ENCODE results near the gene STK32B.

Gene STK32B

DNA sequence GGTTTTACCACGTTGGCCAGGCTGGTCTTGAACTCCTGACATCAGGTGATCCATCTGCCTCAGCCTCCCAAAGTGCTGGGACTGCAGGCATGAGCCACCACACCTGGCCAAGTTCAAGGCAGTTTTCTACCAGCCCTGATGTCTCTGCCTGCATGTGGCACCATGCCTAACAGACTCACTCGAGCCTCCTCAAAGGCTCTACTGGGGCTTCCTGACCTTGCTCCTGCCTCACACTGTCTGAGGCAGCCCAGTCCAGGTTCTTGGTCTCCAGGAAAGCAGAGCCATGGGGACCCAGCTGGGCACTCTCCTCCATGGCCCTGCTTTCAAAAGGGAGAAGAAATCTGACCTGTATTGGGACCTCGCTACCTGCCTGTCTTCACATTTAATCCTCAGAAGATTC is 370.1 kb downstream of the STK32B start:
- ATAC-seq (ENCODE audit: low read depth) (no peak), DNase-seq (ENCODE audit: low spot score) (no peak)
- H3K27ac ChIP-seq (ENCODE audit: poor library complexity, severe bottlenecking), result no peak overlapping the region
- H3K27me3 ChIP-seq (ENCODE audit: insufficient read depth, poor library complexity, severe bottlenecking), result peaks cover 11% of the 10 kb centered on the region
- TF ChIP-seq, protein P1, sequence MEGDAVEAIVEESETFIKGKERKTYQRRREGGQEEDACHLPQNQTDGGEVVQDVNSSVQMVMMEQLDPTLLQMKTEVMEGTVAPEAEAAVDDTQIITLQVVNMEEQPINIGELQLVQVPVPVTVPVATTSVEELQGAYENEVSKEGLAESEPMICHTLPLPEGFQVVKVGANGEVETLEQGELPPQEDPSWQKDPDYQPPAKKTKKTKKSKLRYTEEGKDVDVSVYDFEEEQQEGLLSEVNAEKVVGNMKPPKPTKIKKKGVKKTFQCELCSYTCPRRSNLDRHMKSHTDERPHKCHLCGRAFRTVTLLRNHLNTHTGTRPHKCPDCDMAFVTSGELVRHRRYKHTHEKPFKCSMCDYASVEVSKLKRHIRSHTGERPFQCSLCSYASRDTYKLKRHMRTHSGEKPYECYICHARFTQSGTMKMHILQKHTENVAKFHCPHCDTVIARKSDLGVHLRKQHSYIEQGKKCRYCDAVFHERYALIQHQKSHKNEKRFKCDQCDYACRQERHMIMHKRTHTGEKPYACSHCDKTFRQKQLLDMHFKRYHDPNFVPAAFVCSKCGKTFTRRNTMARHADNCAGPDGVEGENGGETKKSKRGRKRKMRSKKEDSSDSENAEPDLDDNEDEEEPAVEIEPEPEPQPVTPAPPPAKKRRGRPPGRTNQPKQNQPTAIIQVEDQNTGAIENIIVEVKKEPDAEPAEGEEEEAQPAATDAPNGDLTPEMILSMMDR (IDR thresholded peaks at IDR 0.05; ENCODE audit: poor library complexity, severe bottlenecking), result no peak
- no peaks in the 10 kb centered on the region for H3K36me3 ChIP-seq (ENCODE audit: low read depth)
- H3K9me3 ChIP-seq (ENCODE audit: severe bottlenecking), result no peaks in the 10 kb centered on the region
- H3K4me3 ChIP-seq (ENCODE audit: severe bottlenecking), result no peak overlapping the region
- H3K4me1 ChIP-seq (ENCODE audit: insufficient read depth, poor library complexity, severe bottlenecking), result no peaks in the 10 kb centered on the region

DNA sequence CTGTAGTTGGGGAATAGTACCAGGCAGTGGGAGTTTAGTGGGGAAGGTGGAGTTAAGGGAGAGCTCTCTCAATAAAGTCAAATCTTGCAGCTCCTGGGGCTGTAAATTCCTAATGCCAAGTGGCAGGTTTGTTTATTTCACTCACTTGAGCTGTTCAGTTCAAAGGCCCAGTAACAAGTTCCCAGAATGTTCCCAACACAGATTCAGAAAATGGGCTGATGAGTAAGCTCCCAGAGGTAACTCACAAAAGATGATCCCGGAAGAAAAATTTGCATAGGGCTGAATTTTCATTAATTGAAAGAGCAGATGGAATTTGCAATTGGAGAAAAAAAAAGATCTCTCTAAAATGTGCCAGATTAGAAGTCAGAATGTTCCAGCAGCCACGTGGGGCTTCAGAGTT is 370.9 kb downstream of the STK32B start:
- Histone ChIP-seq H3K27ac (ENCODE audit: poor library complexity, severe bottlenecking) (no peak overlapping the region), H3K4me3 (ENCODE audit: severe bottlenecking) (no peak overlapping the region), H3K36me3 (ENCODE audit: low read depth) (no peaks in the 10 kb centered on the region), H3K27me3 (ENCODE audit: insufficient read depth, poor library complexity, severe bottlenecking) (peaks cover 11% of the 10 kb centered on the region), H3K9me3 (ENCODE audit: severe bottlenecking) (no peaks in the 10 kb centered on the region), H3K4me1 (ENCODE audit: insufficient read depth, poor library complexity, severe bottlenecking) (no peaks in the 10 kb centered on the region)
- TF ChIP-seq, protein P1 (IDR thresholded peaks at IDR 0.05; ENCODE audit: poor library complexity, severe bottlenecking), result no peak
- ATAC-seq (ENCODE audit: low read depth) (no peak), DNase-seq (ENCODE audit: low spot score) (no peak)

DNA sequence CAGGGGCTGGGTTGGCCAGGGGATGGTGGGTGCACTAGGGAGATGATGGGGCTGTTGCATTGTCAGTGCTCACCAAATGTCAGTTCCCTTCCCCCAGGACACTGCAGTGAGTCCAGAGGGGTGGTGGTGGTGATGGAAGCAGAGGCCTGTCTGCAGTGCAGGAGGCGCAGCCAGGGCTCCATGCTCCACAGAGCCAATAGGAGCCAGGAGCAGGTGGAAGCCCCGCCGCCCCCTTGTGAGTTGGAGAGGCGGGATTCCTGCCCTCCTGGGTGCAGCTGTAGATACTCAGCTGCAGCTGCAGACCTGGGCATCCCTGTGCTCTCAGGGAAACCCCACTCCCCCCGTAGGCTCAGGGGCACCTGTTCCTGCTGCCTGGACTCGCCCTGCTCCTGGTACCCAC is 372.4 kb downstream of the STK32B start:
- Histone ChIP-seq H3K36me3 (ENCODE audit: low read depth) (no peaks in the 10 kb centered on the region), H3K4me3 (ENCODE audit: severe bottlenecking) (no peak overlapping the region), H3K27ac (ENCODE audit: poor library complexity, severe bottlenecking) (no peak overlapping the region), H3K9me3 (ENCODE audit: severe bottlenecking) (no peaks in the 10 kb centered on the region), H3K4me1 (ENCODE audit: insufficient read depth, poor library complexity, severe bottlenecking) (no peaks in the 10 kb centered on the region), H3K27me3 (ENCODE audit: insufficient read depth, poor library complexity, severe bottlenecking) (peaks cover 17% of the 10 kb centered on the region)
- ATAC-seq (ENCODE audit: low read depth) (no peak), DNase-seq (ENCODE audit: low spot score) (no peak)
- TF ChIP-seq, protein P1 (IDR thresholded peaks at IDR 0.05; ENCODE audit: poor library complexity, severe bottlenecking), result no peak

DNA sequence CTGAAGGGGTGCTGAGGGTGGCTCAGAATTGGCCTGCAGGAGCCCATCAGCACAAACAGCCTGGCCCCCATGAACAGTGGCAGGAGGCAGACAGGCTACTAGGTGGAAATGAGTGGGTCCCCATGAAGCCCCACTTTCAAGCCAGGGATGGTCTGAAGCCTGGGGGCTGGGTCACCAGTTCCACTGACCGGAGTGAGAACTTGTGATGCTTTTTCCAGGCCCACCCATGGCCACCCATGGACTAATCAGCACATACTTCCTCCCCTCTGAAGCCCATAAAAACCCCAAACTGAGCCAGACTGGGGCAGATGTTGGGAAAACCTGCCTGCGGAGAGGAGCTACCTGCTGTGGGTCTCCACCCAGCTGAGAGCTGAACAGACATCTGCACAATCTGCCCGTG is 372.9 kb downstream of the STK32B start:
- H3K4me3 ChIP-seq (ENCODE audit: severe bottlenecking), result no peak overlapping the region
- no peaks in the 10 kb centered on the region for H3K36me3 ChIP-seq (ENCODE audit: low read depth)
- no peak for ATAC-seq (ENCODE audit: low read depth)
- no peak for DNase-seq (ENCODE audit: low spot score)
- no peaks in the 10 kb centered on the region for H3K9me3 ChIP-seq (ENCODE audit: severe bottlenecking)
- peaks cover 19% of the 10 kb centered on the region for H3K27me3 ChIP-seq (ENCODE audit: insufficient read depth, poor library complexity, severe bottlenecking)
- TF ChIP-seq, protein P1 (IDR thresholded peaks at IDR 0.05; ENCODE audit: poor library complexity, severe bottlenecking), result no peak
- no peaks in the 10 kb centered on the region for H3K4me1 ChIP-seq (ENCODE audit: insufficient read depth, poor library complexity, severe bottlenecking)
- H3K27ac ChIP-seq (ENCODE audit: poor library complexity, severe bottlenecking), result no peak overlapping the region

DNA sequence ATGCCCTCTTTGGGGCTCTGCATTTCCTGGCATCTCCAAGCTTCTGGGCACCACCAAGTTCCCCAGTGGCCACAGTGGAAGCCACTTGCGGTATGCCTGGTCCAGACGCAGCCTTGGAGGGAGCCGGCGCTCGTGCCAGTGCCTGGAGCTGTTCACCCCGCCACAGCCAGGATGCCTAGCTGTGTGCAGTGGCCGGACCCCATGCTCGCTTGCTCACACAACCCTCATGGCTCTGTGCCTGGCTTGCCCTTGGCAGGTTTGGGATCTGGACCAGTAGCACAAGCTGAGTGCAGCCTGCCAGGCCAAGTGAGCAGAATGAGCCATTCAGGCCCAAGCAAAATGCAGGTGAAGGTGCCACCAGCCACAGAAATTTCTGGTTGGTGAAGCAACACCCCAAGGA is 373.6 kb downstream of the STK32B start:
- no peak overlapping the region for H3K4me3 ChIP-seq (ENCODE audit: severe bottlenecking)
- DNase-seq (ENCODE audit: low spot score) (no peak), ATAC-seq (ENCODE audit: low read depth) (no peak)

More for the DNA sequence above, 373.6 kb downstream of the STK32B start:
- no peaks in the 10 kb centered on the region for H3K4me1 ChIP-seq (ENCODE audit: insufficient read depth, poor library complexity, severe bottlenecking)
- TF ChIP-seq, protein P1 (IDR thresholded peaks at IDR 0.05; ENCODE audit: poor library complexity, severe bottlenecking), result no peak
- H3K27ac ChIP-seq (ENCODE audit: poor library complexity, severe bottlenecking), result no peak overlapping the region
- H3K36me3 ChIP-seq (ENCODE audit: low read depth), result no peaks in the 10 kb centered on the region
- peaks cover 19% of the 10 kb centered on the region for H3K27me3 ChIP-seq (ENCODE audit: insufficient read depth, poor library complexity, severe bottlenecking)
- no peaks in the 10 kb centered on the region for H3K9me3 ChIP-seq (ENCODE audit: severe bottlenecking)
